Skin of body (tissue), 2 donors: ENCODE measurements around the gene JSRP1. TPM values are rescaled to one million over a fixed set of nuclear protein-coding genes. Genes with fewer than 3 reads are reported as not detected.
"Not testable (repeated sequence)": the region's sequence is repeated elsewhere in the genome, so short reads cannot be mapped to it uniquely, and the experiment has no call there.

Experiments used
- DNase-seq: peaks from one replicate; lab custom pipeline; 2025; lab: John Stamatoyannopoulos, UW
- total RNA-seq: library from RNA; depleted of rRNA; stranded (reverse); fragments of >200 nt; gene quantifications from one replicate; pipeline ENCODE4 v1.2.3, GENCODE V29; 2014

Gene JSRP1
- total RNA-seq, 1 donor from 2014 or later = 4.5 TPM

GRCh38 chr19:2282062-2282861 is 26.0 kb upstream of the JSRP1 start, which contains the start of gene PEAK3:
TSS of gene PEAK3 (minus strand) at chr19:2282175. CDS start at chr19:2280931, 1,244 bp downstream.
- DNase-seq = no peak

- DNase-seq = not testable (repeated sequence)
Observed at GRCh38 chr19:2281265-2282061, 25.2 kb upstream of the JSRP1 start.

GRCh38 chr19:2280633-2281264 is 24.5 kb upstream of the JSRP1 start:
- no peak for DNase-seq

- DNase-seq = no peak
Observed at GRCh38 chr19:2278459-2279158, 22.4 kb upstream of the JSRP1 start.

GRCh38 chr19:2277138-2277537 is 20.9 kb upstream of the JSRP1 start:
- DNase-seq = no peak

GRCh38 chr19:2276429-2276986 is 20.3 kb upstream of the JSRP1 start:
- DNase-seq = no peak

GRCh38 chr19:2275588-2276428 is 19.6 kb upstream of the JSRP1 start:
- DNase-seq = no peak

- peak; percentile 57 for DNase-seq
Observed at GRCh38 chr19:2274931-2275535, 18.8 kb upstream of the JSRP1 start.

- DNase-seq = no peak
Observed at GRCh38 chr19:2274185-2274711, 18.0 kb upstream of the JSRP1 start.

GRCh38 chr19:2273356-2274184 is 17.4 kb upstream of the JSRP1 start:
- peak; percentile 53 for DNase-seq

- DNase-seq = no peak
Observed at GRCh38 chr19:2271234-2272103, 15.3 kb upstream of the JSRP1 start.

- peak; percentile 77 for DNase-seq
Observed at GRCh38 chr19:2270423-2271233, 14.4 kb upstream of the JSRP1 start.

GRCh38 chr19:2270157-2270422 is 13.9 kb upstream of the JSRP1 start:
- DNase-seq = no peak

- DNase-seq = peak; percentile 93
Observed at GRCh38 chr19:2269244-2270156, 13.3 kb upstream of the JSRP1 start.

- no peak for DNase-seq
Observed at GRCh38 chr19:2268861-2269243, 12.6 kb upstream of the JSRP1 start.

GRCh38 chr19:2268480-2268830 is 12.2 kb upstream of the JSRP1 start:
- no peak for DNase-seq
